DMS153 (cell line): ENCODE measurements around the gene SLC35D1.
A peak's percentile ranks its signal among the peaks of the same experiment; 100 is the strongest.
"Not testable (repeated sequence)": the region's sequence is repeated elsewhere in the genome, so short reads cannot be mapped to it uniquely, and the experiment has no call there.

Source experiments
- DNase-seq: peaks from one replicate; lab custom pipeline; 2025; lab: John Stamatoyannopoulos, UW

SLC35D1 gene

DNA sequence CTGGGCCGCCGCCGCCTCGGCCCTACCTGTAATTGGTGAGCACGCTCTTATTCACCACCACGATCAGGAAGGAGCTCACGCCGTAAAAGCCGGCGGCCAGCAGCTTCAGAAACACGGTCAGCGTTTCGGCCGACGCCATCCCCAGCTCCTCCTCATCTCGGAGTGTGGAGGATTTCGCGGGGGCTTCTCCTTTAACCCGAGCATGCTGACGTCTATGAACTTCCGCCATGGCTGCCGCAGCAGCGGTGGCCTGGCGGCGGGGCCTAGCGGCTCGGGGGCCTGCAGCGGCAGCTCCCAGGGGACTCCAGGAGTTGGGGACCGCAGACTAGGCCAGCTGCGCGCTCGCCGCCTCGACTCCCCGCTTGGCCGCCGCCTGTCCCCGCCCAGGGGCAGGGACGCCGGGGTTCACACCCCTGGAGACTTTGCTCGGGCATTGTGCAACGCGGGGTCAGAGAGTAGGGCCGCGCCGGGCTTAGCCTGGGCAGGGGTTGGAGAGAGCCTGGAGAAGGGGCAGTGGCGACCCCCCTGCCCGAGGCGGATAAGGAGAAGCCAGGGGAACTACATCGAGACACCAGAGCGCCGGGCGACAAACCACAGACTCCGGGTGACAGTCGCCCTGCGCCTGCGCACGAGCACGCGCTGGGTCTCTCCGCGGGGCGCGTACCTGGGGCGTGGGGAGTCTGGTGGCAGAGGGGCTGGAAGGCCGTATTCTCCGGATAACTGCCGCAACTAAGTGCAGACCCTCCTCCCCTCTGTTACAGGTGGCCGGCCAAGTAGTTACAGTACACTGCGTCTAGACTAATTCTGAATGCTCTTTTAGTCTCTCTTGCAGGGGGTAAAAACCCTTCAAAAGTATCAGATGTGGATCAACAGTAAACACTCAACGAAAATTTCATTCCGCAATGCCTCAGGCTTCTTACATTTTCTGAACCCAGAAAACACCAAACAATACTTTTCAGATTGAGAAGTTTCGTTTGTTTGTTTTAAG, at the start of gene SLC35D1:
Gene SLC35D1, minus strand, starts transcription at position 364 of the 988 bp plus-strand sequence. Its CDS starts 135 bp downstream, at position 229.
- DNase-seq, result peak; percentile 7

DNA sequence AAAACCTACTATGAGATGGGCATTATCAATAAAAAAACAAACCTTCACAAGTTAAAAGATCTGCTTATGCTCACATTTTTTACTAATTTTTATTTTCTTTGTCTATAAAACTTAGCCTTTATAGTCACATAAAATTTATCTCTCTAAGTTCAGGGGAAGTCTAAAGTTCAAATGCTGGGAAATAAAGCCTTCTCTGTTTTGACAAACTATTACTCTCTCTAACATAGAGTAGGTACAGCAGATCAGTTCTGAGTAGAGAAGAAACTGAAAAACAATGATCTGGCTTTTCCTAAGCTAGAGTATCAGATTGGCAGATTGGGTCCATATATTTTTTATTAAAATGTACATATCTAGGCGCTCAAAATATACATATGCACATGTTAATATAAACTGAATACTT, 49.6 kb upstream of the SLC35D1 start:
- DNase-seq, result no peak

DNA sequence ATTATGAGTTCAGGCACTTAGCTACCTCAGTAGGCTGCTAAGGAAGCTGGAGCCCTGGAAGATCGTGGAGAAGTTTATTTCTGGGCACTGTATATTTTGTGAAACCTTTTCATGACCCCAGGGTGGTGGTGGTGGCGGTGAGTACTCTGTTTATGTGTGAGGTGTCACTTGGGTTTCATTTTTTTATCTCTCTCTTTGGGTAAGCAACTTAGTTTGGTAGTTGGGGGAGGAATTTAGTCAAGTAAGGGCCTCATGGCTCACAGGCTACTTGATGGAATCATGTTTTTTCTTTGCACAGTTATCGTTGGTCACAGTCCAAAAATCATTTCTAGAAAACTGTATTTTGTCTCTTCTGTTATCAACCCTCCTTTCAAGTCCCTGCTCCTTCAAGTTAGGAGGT, 46.9 kb upstream of the SLC35D1 start:
- DNase-seq, result no peak

DNA sequence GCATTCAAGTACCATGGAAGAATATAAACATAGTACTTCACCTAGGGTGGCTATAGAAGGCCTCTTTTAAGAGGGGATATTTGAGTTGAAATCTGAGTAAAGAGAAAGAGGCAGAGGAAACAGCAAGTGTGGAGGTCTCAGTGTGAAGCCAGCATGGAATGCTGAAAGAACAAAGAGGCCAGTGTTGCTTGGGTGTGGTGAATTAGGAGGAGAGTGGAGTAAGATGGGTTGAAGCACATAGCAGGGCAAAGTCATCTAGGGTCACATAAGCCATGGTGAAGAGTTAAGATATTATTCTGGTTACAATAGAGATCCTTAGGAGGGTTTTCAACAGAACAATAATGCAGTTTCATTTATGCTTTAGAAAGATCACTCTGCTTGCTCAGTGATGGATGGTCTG, 43.4 kb upstream of the SLC35D1 start:
- no peak for DNase-seq

DNA sequence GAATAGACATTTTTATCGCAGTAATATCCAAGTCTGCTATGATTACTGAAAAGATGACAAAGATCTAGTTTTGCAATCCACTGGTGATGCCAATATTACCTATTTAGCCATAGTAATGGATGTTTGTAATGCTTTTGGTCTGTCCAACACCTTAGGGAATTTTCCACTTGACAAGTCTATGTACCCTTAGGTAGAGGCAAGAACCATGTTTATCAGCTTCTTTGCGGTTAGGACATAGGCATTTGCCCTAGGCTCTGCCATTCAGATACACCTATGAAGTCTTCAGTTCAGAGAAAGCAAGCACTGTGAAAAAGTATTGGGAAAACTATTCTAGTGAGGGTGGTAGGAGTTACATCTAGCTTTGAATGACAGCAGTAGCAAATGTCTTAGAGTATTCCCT, 40.2 kb upstream of the SLC35D1 start:
- no peak for DNase-seq

DNA sequence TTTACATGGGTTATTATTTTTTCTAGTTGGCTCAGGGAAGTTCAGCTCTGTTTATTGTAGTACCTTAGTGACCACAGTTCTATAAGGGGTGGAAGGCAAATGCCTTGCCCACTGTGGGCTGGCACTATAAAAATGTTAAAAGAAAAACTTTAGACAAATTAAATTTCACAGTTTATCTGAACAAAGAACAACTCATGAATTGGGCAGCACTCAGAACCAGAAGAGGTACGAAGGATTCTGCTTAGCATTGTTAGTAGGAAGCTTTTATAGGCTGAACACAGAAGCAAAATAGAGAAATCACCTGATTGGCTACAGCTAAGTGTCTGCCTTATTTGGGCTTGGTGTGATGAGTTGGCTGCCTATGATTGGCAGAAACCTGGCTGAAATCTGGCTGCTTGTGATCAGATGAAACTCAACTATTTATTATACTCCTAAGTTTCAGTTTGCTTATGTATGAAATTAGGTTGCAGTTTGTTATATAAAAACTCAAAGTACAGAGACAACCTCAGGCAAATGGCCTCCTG, 35.8 kb upstream of the SLC35D1 start:
- DNase-seq, result no peak

DNA sequence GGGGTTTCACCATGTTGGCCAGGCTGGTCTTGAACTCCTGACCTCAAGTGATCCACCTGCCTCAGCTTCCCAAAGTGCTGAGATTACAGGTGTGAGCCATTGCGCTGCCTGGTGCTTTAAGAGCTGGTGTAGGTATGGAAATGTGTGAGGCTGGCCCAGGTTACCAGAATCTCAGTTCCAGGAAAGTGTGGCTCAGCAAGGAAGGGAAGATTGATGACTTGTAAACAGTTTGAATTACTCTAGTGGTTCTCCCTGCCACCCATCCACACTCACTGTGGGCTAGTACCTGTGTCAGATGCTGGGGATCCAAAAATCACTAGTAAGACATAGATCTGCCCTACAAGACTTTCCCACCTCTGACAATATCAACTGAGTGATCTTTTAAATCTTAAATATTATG, 34.5 kb upstream of the SLC35D1 start:
- DNase-seq, result no peak

DNA sequence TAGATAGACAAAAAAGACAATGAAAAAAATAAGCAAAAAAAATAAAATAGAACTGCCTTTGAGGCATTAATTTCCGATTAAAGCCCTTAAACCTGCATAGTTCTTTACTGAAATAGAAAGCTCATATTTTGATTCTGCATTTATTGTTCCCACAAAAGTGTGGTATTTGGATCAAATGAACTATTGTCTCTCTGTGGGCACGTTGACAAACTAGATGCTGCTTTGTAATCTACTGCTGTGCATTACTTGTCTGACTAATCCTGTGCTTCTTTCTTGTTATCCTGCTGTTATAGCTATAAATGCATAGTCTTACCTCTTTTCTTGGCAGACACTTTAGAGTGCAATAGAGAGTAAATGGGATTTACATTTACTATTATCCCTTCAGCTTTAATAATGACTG, 31.4 kb upstream of the SLC35D1 start:
- no peak for DNase-seq

DNA sequence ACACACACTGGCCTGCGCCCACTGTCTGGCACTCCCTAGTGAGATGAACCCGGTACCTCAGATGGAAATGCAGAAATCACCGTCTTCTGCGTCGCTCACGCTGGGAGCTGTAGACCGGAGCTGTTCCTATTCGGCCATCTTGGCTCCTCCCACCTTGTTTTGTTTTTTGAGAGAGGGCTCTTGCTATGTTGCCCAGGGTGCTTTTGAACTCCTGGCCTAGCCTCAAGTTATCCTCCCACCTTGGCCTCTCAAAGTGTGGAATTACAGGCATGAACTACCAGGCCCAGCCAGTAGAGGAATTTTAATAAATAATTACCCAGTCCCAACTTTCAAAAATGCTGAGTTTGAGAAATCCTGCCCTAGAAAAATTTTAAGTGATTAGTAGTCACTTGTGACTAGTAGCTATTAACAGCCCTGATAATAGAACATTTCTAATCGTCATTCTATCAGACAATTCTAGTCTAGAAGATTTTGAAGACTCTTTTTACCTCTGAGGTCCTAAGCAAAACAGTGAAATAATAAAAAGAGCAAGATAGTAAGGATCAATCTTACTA, 30.9 kb upstream of the SLC35D1 start:
- DNase-seq, result no peak

DNA sequence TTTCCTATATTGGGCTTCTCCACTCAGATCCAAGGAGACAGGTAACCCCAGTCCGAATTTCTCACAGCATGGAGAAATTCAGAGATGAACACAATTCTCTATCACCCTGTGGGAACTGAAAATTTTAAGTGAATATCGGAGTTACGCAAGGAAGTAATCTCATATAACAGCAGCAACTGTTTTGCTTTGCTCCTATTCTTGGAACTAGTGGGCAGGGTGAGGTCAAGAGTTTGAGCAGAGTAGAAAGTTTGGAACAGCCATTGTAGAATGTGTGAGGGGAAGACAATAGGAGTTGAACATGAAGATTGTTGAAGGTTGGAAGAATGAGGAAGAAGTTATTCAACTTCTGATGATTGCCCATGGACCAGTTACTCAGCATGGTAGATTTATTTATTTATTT, 24.3 kb upstream of the SLC35D1 start:
- no peak for DNase-seq

DNA sequence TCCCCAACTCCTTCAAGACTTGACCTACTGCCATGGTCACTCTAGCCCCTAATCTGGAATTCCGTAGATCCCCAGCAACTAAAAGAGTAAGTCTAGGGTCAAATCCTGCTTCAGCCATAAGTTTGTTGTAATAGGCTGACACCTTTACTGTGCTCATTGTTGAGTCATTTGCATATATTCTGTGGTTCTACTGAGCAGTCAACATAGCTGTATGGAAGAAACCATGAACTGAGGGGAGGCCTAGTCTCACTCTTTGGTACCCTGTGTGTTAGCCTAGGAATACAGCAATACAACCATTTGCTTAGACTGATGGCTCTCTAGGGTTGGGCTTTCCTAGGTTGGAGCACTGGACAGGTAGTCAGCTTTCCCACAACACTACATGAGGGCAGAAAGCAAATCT, 23.6 kb upstream of the SLC35D1 start:
- DNase-seq, result no peak

DNA sequence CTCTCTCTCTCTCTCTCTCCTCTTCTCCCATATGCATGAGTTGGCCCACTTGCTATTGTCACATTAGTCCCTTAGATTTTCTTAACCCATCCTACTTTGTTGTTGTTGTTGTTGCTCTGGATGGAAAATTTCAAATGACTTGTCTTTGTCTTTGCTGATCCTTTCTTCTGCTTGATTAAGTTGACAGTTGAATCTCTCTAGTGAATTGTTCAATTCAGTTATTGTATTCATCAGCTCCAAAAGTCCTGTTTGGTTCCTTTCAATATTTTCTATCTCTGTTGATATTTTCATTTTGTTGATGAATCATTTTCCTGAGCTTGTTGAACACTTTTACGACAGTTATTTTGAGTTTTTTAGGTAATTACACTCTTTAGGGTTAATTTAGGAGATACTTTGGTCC, 18.8 kb upstream of the SLC35D1 start:
- no peak for DNase-seq

DNA sequence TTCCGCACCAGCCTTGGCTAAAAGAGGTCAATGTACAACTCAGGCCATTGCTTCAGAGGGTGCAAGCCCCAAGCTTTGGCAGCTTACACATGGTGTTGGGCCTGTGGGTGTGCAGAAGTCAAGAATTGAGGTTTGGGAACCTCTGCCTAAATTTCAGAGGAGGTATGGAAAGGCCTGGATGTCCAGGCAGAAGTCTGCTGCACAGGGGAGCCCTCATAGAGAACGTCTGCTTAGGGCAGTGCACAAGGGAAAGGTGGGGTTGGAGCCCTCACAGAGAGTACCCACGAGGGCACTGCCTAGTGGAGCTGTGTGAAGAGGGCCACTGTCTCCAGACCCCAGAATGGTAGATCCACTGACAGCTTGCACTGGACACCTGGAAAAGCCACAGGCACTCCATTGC, 13.7 kb upstream of the SLC35D1 start:
- DNase-seq, result not testable (repeated sequence)

DNA sequence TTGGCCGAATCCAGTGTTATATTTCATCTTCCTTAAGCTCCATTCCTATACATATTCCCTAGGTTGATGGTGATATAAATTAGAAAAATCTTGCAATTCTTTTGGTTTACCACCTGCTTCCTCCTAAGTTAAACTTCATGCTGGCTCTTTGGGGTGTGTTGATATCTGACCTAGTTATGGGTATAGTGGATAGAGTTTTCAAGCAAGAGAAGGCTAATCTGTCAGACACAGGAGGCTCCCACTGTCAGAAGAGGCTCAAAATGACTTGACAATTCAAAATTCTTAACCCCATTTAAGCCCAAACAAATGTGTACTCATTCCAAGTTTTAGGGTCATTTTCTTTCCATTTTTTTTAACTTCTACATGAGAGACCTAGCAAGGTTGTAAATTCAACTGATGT, 8.5 kb upstream of the SLC35D1 start:
- DNase-seq, result no peak

DNA sequence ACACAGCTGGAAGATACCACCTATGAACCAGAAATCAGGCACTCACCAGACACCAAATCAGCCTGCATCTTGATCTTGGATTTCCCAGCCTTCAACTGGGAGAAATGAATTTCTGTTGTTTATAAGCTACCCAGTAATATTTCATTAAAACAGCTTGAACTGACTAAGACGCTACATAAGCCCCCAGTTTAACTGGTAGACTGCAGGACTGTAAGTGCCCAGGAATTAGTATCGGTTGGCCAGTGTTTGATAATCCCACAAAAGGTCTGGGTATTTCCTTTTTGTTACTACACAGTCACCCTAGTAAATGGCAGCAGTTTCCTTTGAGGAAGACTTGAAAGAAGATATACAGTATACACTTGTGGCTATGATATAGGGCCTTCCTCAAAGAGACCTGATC, 7.3 kb upstream of the SLC35D1 start:
- no peak for DNase-seq

DNA sequence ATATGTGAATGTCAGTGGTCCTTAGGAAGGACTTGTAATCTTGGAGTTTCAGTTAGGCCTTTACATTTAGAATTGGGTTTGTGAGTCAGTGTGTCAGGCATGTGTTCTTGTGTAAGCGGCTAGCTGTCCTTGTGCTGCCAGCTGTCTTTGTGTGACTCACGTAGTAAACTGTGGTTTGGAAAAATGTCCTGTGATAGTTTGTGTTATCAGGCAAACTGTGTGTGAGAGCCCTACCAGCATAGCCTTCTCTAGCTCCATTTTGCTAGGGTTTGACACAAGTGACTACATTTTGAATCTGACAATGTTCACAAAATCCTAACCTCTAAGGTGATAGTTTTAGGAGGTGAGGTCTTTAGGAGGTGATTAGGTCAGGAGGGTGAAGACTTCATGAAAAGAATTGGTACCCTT, 6.9 kb upstream of the SLC35D1 start:
- DNase-seq, result no peak

DNA sequence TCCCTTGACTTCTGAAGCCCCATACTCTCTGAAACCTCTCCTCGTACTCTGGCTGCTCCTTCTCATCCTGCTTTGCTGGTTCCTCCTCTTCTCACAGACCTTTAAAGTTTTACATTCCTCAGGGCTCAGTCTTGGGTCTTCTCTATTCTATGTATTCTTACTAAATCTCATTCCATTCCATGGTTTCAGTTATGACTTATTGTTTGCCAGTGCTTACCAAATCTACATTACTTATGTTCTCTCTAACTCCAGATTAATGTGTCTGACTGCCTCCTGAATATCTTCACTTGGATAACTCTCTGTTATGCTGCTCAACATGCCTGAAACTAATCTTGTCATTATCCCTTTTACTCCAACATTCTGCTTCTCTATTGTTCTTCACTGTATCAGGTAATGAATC, 5.4 kb upstream of the SLC35D1 start:
- no peak for DNase-seq

DNA sequence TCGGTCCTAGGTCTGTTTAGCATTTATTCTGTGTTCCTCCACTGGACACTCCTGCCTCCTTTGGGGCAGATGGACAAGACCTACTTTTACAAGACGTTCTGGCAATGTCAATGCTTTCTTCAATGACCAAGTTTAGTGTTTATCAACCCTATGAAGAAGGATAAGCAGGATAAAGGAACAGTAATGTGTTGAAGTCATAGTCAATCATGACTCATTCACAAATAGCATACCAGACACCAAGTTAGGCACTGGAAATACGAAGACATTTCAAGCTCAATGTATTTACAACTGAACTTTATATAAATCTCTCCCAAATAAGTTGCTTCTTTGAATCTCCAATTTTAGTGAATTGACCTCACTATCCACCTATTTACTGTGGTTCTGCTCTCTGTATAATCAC, 4.8 kb upstream of the SLC35D1 start:
- no peak for DNase-seq

DNA sequence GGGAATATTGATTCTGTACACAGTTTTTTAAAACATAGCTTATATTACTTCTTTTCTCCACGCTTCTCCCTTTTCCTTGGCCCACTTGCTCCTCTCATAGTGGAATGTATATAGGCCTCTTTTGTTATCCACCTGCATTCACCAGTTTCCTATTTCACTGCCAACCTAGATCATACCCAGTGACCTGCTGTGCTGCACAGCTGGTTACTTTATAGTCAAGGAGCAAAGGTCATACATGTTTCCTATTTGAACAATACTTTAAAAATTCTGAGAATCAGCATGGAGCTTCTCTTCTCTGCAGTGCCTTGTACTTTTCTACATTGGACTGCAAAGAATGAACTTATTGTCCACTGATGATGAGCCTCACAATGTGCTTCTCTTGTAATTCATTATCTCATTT, 4.3 kb upstream of the SLC35D1 start:
- DNase-seq, result no peak

DNA sequence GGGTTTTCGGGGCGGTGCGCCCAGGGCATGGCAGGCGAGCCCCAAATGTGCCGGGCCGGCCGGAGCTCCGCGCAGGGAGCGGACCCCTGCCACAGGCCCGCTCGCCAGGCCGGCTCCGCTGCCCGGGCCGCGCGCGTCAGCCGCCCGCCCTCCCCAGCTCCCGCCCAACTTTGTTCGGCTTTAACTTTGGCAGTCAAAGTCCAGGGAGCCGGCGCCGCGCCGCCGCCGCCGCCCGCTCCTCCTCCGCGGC, 488 bp downstream of the SLC35D1 start:
- DNase-seq, result no peak

DNA sequence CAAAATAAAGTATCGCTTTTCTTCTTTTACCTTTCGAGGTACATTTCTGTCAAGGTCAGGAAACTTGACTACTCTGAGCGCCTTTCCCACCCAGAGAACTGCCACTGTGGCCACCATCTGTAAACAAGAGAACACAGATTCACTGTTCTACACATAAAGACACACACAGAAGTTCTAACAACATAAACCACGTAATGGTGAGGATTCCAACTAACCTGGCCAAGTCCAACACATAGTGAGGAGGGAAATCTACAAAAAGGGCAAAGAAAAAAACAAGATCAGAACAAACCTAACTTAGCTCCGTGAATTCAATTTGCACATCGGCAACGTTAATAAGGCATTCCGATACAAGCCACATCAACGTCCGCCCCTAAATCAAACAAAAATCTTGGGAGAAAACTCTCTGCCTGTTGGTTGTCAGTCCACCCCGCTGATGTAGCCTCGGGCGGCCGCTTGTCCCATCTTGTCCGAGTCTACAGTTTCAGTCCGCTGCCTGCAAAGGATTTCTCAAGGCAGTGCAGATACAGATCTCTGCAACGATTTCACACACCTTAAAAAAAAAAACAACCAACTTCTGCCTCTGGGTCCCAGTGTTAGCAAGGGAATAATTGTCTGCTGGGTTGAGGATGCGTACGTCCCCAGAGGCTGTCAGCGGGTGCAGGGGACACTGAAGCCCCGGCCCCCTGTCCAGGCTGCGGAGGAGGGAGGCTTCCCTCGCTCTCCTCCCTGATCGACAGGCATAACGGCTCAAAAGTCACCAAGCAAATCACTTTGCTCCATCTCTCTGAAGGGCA, 1.0 kb downstream of the SLC35D1 start:
- DNase-seq, result no peak

DNA sequence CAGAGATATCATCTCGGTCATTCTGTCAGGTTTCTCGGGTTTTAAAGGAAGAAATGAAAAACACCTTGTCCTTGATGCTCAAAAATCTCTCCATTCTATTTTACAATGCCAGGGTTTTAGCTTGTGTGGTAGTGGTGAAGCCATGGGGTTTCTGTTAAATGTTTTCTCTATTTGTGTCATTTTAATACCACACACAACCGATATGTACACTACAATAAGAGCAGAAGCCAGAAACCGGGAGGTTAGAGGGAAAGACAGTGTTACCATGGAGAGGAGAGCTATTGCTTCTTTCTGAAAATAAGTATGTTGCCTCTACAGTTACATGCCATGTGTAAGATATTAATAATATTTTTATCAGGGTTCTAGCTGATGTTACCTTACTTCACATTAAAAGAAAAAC, 2.8 kb downstream of the SLC35D1 start:
- no peak for DNase-seq
